Peyer's patch (tissue), 4 donors: ENCODE data around the gene RFX3. TPM values are rescaled to one million over a fixed set of nuclear protein-coding genes. Genes with fewer than 3 reads are reported as not detected.
"Not testable (repeated sequence)": the region's sequence is repeated elsewhere in the genome, so short reads cannot be mapped to it uniquely, and the experiment has no call there.

Experiments used
- DNase-seq, 3 donors: peaks; one replicate each; pipeline ENCODE4 v3.0.0-alpha.2; 2017 to 2019
- H3K27ac ChIP-seq, 4 donors: fragments of 200-600 bp; sonication (generic); one replicate each; pipeline ENCODE4 v1.5.1; 2016 to 2019
- H3K27me3 ChIP-seq, 2 donors: fragments of 200-600 bp; sonication (generic); one replicate each; pipeline ENCODE4 v1.5.1; 2019
- H3K36me3 ChIP-seq, 3 donors: fragments of 200-600 bp; sonication (generic); one replicate each; pipeline ENCODE4 v1.5.1; 2016 to 2019
- H3K4me1 ChIP-seq, 4 donors: fragments of 200-600 bp; sonication (generic); one replicate each; pipeline ENCODE4 v1.5.1; 2016 to 2019
- H3K4me3 ChIP-seq, 4 donors: fragments of 200-600 bp; sonication (generic); 1 replicate in 3 of 4; 2 replicates in 1 of 4; pipeline ENCODE4 v1.5.1; 2016 to 2019; ENCODE audit warnings: mild to moderate bottlenecking in 1 of 4
- H3K9me3 ChIP-seq, 4 donors: fragments of 200-600 bp; sonication (generic); one replicate each; pipeline ENCODE4 v1.5.1; 2016 to 2019; ENCODE audit warnings: mild to moderate bottlenecking in 1 of 4
- CTCF ChIP-seq, 6 experiments: fragments of 450-650 bp in 4 of 6; fragments of 200-600 bp in 2 of 6; sonication (generic) in 1 of 6; IDR thresholded peaks; one replicate each; pipeline ENCODE4 v1.5.1; 2017 to 2019; ENCODE audit warnings: antibody characterized with exemption in 6 of 6, mild to moderate bottlenecking in 3 of 6, moderate library complexity in 1 of 6
- POLR2A ChIP-seq, 2 donors: fragments of 450-650 bp; IDR thresholded peaks; one replicate each; pipeline ENCODE4 v1.5.1; 2017; ENCODE audit warnings: antibody characterized with exemption in 2 of 2, mild to moderate bottlenecking in 2 of 2, moderate library complexity in 2 of 2
- total RNA-seq, 4 donors: library from RNA; depleted of rRNA; stranded (reverse); fragments of >200 nt; gene quantifications; one replicate each; pipeline ENCODE4 v1.1.0, GENCODE V29; 2016

RFX3 gene
- total RNA-seq, 4 donors from 2014 or later = 3.9 to 31.4 (median 9.5) TPM

- H3K36me3 ChIP-seq = no peaks in the 10 kb centered on the region
- H3K9me3 ChIP-seq = no peaks in the 10 kb centered on the region
- no peaks in the 10 kb centered on the region for H3K27me3 ChIP-seq
- H3K4me1 ChIP-seq = no peaks in the 10 kb centered on the region
- TF ChIP-seq CTCF (IDR thresholded peaks at IDR 0.05) = peak in 1 of 6 experiments; percentile 6
- no peak for TF ChIP-seq POLR2A (IDR thresholded peaks at IDR 0.05)
- no peak overlapping the region for H3K27ac ChIP-seq
- H3K4me3 ChIP-seq = no peak overlapping the region
- no peak for DNase-seq
Measured at GRCh38 chr9:3331801-3332200, 194.0 kb downstream of the RFX3 start.

- H3K36me3 ChIP-seq = no peaks in the 10 kb centered on the region
- H3K4me1 ChIP-seq = no peaks in the 10 kb centered on the region
- H3K9me3 ChIP-seq = no peaks in the 10 kb centered on the region
- no peak overlapping the region for H3K27ac ChIP-seq
- H3K4me3 ChIP-seq = no peak overlapping the region
- TF ChIP-seq CTCF (IDR thresholded peaks at IDR 0.05) (no peak), POLR2A (IDR thresholded peaks at IDR 0.05) (no peak)
- no peaks in the 10 kb centered on the region for H3K27me3 ChIP-seq
- DNase-seq = no peak
Measured at GRCh38 chr9:3330792-3331420, 194.9 kb downstream of the RFX3 start.

GRCh38 chr9:3329361-3329760, 196.4 kb downstream of the RFX3 start:
- no peak for DNase-seq
- Histone ChIP-seq H3K36me3 (no peaks in the 10 kb centered on the region), H3K27ac (no peak overlapping the region), H3K4me3 (no peak overlapping the region), H3K4me1 (no peaks in the 10 kb centered on the region), H3K9me3 (no peaks in the 10 kb centered on the region), H3K27me3 (no peaks in the 10 kb centered on the region)
- TF ChIP-seq POLR2A (IDR thresholded peaks at IDR 0.05) (no peak), CTCF (IDR thresholded peaks at IDR 0.05) (no peak)

GRCh38 chr9:3323714-3324113, 202.1 kb downstream of the RFX3 start:
- no peaks in the 10 kb centered on the region for H3K27me3 ChIP-seq
- H3K4me1 ChIP-seq = no peaks in the 10 kb centered on the region
- DNase-seq = no peak
- H3K9me3 ChIP-seq = no peaks in the 10 kb centered on the region
- no peaks in the 10 kb centered on the region for H3K36me3 ChIP-seq
- TF ChIP-seq CTCF (IDR thresholded peaks at IDR 0.05) = no peak
- no peak overlapping the region for H3K4me3 ChIP-seq
- no peak overlapping the region for H3K27ac ChIP-seq

GRCh38 chr9:3321186-3321585, 204.6 kb downstream of the RFX3 start:
- TF ChIP-seq CTCF (IDR thresholded peaks at IDR 0.05) = no peak
- Histone ChIP-seq H3K4me1 (no peaks in the 10 kb centered on the region), H3K27ac (no peak overlapping the region), H3K4me3 (no peak overlapping the region), H3K9me3 (no peaks in the 10 kb centered on the region), H3K36me3 (no peaks in the 10 kb centered on the region), H3K27me3 (no peaks in the 10 kb centered on the region)
- no peak for DNase-seq

GRCh38 chr9:3312595-3312994, 213.2 kb downstream of the RFX3 start:
- not testable (repeated sequence) for H3K9me3 ChIP-seq, H3K4me1 ChIP-seq, DNase-seq, H3K4me3 ChIP-seq, H3K27ac ChIP-seq, H3K27me3 ChIP-seq, H3K36me3 ChIP-seq
